NCI-H2196 (cell line): ENCODE results near the gene ABHD12.
A peak's percentile ranks its signal among the peaks of the same experiment; 100 is the strongest.

Experiments used
- DNase-seq: peaks from one replicate; lab custom pipeline; 2025; ENCODE audit not compliant: unreplicated experiment; lab: John Stamatoyannopoulos, UW

The ABHD12 gene

DNA sequence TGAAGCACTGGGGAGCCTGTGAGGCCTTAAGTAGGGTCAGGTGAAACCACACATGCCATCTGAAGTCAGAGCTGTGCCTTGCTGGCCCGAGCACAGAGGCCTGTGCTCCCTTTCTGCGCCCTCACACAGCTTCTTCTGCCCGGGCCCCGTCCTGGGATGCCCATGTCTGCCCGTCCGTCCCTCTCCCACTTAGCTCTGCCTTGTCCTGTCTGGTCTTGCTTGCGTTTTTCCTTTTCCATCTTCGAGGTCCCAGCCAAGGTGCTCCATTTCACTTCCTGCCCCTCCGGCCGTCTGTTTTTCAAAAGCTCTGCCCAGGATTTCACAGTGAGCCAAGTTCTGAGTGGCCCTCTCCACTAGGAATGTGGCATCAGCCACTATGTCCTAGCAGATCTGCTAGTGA lies 97.1 kb downstream of the ABHD12 start:
- no peak for DNase-seq

DNA sequence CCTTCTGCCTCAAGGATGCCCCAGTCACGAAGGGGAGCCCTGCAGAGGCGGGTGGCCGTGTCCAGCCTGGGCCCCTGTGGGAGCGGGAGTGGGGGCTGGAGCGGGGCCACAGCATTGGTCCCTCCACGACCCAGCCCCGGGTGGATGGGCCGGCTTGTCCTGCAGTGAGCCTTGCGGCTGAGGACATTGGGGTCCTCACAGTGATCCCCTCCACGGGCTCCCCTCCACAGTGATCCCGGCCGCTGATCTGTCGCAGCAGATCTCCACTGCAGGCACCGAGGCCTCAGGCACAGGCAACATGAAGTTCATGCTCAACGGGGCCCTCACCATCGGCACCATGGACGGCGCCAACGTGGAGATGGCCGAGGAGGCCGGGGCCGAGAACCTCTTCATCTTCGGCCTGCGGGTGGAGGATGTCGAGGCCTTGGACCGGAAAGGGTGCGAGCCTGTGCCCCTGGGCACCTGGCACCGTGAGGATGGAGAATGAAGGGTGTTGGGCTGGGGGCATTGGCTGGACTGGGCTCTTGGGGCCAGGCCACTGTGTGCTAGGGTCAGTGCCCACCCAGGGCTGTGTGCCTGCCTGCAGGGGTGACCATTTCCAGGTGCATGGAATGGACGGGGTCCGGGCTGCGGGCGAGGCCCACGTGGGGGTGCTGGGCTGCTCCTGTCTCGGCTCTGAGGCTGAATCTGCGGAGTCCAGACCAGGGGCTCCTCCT lies 98.3 kb downstream of the ABHD12 start:
- no peak for DNase-seq

DNA sequence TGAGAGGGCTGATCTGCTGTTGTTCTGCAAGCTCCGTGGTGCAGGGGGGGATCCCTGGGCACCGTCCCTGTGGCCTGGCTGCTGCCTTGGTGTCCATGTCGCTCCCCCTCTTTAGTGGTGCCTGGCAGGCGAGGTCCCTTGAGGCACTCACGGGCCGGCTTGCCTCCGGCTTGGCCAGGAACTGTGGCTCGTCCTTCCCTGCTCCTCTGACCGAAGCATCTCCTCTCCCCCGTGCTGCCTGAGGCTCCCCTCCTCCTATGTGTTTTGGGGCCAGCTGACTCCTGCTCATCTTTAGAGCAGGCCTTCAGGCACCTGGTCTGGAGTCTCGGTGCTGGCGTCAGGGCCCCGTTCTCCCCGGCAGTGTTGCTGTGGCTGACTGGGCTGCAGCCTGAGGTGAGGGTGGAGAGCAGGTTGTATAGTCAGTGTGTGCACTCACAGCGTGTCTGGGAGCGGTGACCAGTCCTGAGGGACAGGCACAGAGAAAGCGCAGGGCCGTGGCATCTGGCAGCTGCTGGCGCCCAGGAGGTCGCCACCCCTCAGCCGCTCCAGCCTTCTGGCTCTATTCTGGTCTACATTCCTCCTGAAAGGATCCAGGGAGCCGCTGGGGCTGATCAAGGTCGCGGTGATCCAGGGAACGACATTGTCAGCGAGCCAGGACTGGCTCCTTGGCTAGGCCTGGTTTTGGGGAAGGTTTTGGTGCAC lies 99.1 kb downstream of the ABHD12 start:
- no peak for DNase-seq

DNA sequence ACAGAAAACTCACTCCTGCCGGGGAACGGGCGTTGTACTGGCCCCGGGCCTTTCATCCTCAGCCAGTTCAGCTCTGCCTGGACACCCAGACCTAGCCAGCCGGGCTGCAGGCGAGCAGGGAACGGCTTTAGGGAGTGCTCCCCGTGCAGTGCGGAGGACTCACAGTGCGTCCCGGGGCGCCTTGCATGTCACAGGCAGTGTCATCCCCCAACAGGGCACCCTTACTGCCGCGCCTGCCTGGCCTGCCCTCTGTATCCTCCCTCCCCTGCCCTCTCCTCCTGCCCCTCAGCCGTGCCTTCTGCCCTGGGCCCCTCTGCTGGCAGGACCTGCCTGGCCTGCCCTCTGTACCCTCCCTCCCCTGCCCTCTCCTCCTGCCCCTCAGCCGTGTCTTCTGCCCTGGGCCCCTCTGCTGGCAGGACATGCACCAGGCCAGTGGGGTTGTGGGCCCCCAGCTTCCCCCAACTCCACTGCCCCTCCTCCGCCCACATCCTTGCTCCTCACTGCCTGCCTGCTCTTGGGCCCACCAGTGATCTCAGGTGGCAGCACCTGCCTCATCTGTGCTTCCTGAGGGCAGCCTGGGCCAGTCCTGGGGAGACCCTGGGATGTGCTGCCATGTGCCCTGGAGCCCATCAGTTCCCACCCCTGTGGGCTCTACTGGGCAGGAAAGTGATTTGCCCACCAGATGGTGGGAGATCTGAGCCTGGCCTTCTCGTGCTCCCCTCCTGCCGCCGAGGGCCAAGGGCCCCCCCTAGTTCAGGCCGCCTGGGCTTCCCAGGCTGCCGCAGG lies 99.8 kb downstream of the ABHD12 start:
- DNase-seq = no peak

DNA sequence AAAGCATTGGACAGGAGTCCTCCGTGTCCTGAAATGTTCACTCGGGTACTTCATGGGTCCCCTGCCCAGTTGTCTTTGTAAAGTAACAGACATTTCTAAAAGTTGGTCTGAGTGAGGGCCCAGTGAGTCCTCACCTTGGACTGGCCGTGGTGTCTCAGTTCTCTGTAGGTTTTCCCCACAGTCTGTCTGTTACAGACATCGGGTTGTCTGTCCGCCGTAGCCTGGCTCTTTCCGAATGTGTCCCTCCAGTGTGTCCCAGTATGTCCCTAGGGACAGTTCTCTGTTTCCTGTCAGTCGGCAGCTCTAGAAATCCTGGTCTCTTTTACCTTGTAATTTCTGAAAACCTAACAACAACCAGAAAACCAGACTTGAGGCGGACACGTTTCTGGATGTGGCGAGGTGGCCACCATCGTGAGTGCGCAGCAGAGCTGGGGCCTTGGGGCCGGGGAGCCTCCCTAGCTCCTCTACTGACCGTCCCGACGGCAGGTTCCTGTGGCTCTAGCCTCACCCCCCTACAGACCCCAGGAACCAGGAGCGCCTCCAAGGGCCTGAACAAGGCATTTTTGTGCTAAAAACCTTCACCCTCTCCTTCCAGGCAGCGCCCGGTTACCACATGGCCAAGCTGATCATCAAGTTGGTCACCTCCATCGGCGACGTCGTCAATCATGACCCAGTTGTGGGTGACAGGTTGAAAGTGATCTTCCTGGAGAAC lies 100.6 kb downstream of the ABHD12 start:
- no peak for DNase-seq

DNA sequence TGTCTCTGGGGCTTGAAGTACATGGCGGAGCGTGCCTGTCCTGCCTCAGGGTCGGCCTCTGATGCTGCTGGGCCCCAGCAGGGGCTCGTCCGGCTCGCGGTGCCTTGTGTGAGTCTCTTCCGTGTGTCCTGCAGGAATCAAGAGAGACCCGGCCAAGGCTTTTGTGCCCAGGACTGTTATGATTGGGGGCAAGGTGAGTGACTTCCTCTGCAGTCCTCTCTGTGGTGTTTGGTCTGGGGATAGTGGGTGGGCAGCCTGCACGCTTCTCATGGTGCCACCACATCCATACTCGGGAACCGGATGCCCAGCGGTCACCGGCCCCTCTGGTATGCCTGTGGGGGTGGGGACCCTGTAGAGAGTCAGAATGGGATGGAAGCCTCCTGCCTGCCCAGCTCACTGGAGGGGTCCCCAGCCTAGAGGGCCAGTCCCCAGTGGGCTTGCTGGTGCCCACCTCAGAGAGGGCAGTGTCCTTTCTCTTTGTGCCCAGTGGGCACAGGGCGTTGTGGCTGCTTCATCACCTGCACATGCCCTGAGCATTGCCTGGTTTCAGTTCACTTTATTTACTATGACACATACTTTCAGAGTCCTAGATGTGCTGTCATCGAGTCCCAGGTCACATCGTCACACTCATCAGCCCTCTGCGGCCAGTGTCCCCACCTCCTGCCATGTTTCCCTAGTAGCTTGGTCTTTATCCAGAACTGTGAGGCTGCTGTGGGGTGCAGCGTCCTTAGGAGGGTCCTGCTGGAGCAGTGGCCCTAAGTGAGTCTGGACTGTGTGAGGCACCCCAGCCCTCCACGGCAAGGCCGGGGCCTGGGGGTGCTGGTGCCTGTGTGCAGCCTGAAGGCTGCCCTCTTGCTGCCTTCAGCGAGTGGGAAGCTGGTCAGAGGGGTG lies 102.1 kb downstream of the ABHD12 start:
- no peak for DNase-seq

DNA sequence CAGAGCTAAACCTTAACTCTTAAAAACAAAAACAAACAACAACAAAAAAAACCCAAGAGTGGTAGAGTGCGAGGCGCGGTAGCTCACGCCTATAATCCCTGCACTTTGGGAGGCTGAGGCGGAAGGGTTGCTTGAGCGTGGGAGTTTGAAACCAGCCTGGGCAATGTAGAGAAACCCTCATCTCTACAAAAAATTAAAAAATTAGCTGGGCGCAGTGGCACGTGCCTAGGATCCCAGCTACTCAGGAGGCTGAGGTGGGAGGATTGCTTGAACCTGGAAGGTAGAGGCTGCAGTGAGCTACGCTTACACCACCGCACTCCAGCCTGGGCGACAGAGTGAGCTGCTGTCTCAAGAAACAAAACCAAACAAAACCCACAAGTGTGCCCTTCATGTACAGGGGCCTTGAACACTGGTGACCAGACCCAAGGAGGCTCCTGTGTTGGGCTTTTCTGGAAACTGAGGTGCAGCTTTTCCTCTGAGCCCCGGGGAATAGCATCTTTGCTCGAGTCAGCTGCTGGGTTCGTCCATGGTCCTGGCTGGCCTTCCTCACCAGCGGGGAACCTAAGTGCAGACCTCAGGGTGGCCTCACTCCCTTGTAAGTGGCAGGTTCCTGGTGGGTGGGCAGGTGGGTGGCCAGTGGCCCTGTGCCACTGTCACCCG lies 102.9 kb downstream of the ABHD12 start:
- no peak for DNase-seq

DNA sequence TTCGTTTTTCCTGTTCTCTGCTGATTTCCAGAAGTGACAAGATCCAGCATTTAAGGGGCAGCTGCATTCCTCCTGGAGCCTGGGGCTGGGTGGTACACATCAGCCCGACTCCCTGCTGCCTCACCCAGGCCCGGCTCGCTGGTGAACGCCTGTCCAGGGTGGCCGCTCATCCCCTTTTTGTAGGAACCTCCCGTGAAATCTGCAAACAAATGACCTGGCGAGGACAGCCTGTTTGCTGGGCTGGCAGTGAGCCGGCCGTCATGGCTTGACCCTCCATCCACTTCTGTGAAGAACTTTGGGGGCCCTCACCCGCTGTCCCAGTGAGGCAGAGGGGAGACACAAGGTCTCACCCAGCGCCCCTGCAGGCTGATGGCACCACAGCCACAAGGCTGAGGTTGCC lies 103.7 kb downstream of the ABHD12 start:
- no peak for DNase-seq

DNA sequence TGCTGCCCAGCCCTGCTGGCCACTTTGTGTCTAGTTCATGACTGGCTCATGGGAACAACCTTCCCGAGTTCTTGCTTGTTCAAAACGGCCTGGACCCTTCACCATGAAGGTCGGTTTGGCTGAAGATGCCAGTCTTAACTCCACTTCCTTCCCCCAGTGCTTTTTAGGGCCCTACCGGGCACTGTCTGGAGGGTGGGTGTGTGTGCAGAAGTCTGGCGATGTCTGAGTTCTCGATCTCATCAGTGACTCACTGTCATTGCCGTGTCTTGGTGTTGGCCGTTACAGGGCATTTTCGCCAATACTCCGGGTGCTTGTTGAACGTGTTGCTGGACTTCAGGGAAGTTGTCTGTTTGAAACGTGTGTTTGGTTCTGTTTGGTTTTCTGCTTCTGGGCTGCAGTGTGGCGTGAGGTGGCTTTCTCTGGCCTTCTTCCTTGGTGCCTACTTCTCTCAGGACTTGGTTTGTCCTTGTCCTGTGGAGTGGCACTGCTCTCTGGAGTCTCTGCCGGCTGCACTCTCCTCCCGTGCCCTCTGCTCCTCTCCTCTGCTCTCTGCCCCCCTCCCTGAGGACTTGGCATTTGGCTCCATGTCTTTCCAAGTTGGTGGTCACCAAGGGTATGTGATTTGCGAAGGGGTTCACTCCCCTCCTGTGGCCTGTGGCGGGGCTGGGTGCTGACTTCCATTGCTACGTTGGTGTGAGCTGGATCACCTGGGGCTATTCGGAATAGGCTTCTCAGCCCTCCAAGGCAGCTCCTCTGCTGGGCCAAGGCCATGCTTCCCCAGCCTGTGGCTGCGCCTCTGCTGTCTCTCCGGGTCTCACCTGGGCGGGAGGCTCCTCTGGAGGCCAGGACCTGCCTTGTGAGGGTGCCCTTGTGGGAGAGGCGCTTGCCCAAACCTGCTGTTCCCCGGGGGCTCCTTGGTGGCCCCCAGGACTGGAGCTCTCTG lies 104.5 kb downstream of the ABHD12 start:
- DNase-seq = no peak

DNA sequence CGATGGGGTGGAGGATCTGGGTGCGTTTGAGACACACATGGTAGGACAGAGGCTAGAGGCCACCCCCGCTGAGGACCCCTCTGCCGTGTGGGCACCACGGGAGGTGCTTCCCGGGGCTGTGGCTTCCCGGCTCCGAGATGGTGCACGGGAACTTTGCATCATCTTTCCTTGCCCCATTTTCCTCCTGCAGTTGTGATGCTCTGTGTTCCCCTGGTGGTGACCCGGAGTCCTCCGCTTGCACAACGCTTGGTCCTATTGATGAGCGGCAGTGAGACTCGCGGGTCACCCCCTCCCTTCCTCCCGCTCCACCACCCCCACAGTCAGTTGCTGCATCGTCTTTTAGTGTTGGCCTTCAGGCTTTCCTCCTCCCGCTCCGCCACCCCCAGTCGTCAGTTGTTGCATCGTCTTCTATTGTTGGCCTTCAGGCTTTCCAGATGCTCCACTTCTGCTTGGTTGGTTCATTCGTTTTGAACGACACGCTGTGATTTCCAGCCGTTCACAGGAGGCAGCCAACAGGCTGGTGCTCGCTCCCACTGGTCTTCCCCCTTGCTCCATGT lies 105.5 kb downstream of the ABHD12 start:
- no peak for DNase-seq

DNA sequence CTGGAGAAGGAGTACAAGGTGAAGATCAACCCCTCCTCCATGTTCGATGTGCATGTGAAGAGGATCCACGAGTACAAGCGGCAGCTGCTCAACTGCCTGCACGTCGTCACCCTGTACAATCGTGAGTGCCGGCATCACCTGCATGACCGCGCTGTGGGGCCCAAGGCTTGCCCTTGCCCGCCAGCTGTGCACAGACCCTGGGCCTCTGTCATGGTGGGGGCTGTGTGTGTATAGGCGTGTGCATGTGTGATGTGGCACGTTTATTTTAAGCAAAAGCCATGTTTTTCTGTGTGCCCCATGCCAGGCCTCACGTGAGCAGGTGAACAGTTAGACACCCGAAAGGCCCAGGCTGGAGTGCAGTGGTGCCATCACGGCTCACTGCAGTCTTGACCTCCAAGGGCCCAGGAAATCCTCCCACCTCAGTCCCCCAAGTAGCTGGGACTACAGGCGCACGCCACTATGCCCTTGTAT lies 106.5 kb downstream of the ABHD12 start:
- DNase-seq = no peak

DNA sequence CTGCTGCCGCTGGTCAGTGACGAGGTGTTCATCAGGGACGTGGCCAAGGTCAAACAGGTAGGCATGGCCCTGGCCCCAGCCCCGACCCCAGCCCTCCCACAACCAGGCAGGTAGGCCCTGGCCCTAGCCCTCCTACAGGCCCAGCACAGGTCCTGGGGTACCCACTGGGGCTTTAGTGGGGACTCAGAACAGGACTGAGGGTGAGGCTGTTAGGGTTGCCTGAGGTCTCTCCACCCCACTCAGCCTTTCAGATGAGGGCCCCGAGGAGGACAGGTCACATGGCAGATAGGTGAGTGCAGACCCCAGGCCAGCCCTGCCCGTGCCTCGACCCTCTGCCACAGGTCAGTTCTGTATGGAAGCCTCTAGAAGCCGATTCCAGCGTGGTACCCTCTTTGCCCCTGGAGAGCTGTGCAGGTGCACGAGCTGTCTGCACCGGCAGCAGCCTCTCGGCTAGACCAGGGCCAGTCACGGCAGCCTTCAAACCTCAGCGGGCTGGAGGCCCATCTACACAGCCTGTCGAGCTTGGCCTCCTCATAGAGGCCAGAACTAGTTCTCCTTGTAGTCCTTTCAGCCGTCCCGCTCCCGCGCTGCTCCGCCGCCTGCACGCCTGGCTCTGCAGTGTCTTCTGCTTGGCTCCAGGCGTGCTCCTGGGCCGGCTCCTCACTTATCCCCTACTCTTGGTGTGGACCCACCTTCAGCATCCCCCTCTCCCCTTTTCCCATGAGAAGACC lies 107.2 kb downstream of the ABHD12 start:
- no peak for DNase-seq

DNA sequence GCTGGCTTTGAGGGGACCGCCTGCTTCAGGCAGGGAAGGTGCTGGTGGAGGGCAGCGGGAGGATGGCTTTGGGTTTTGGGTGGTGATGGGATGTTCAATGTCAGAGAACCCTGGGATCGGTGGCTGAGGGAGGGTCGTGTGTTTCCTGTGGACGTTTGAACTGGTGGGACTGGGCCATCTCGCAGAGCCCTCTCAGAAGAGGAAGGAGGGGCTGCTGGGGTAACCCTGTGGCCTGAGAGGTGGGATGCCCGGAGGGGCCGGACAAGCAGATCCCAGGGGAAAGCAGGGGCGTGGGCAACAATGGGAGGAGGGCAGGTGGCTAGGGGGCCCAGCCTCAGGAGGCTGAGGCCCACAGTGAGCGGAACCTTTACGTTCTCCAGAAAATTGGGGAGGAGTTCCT lies 107.8 kb downstream of the ABHD12 start:
- no peak for DNase-seq

DNA sequence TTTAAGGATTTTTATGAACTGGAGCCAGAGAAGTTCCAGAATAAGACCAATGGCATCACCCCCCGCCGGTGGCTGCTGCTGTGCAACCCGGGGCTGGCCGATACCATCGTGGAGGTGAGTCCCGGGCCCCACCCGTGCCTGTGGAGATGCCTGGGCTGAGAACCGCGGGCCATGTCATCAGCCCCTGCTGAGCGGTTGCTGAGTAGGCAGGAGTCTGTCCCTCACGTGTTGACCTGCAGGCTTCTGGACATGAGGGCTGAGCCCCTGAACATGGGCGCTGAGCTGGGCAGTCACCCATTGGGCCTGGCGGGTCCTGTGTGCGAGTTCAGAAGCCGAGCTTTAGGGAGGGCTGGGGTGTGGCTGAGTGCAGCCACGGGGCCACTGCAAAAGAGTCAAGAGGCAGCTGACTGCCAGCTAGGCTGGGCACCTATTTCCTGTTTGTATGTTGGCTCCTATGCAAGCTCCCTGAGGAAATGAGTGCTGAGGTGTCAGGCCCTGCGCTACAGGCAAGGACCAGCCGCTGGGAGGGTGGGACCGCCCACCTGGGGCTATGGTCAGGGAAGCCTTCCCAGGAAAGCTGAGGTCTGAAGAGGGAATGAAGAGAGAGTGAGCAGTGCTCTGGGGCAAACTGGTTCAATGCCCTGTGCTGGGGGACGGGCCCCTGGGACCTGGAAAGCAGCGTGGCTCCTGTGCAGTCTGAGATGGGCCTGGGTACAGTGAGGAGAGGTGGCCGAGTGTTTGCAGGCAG lies 108.4 kb downstream of the ABHD12 start:
- DNase-seq = peak; percentile 49

DNA sequence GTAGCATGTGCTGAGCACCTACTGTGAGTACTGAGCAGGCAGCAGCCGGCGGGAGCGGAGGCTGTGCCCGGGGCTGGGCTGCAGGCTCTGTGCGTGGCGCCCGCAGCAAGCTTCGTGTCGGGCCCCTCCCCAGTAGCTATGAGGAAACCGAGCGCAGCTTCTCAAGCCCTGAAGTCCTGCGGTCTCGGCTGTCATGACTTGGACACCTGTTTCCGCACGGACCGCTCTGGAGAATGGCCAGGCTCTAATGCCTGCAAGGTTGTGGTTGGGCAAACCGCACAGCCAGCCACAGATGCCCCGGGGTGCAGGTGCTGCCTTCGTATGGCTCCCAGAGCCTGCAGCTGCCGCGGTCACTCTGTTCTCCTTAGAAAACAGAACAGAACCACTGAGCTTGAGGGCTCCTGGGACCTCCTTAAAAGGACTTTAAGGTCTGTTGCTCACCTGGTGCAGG lies 109.1 kb downstream of the ABHD12 start:
- peak; percentile 90 for DNase-seq

DNA sequence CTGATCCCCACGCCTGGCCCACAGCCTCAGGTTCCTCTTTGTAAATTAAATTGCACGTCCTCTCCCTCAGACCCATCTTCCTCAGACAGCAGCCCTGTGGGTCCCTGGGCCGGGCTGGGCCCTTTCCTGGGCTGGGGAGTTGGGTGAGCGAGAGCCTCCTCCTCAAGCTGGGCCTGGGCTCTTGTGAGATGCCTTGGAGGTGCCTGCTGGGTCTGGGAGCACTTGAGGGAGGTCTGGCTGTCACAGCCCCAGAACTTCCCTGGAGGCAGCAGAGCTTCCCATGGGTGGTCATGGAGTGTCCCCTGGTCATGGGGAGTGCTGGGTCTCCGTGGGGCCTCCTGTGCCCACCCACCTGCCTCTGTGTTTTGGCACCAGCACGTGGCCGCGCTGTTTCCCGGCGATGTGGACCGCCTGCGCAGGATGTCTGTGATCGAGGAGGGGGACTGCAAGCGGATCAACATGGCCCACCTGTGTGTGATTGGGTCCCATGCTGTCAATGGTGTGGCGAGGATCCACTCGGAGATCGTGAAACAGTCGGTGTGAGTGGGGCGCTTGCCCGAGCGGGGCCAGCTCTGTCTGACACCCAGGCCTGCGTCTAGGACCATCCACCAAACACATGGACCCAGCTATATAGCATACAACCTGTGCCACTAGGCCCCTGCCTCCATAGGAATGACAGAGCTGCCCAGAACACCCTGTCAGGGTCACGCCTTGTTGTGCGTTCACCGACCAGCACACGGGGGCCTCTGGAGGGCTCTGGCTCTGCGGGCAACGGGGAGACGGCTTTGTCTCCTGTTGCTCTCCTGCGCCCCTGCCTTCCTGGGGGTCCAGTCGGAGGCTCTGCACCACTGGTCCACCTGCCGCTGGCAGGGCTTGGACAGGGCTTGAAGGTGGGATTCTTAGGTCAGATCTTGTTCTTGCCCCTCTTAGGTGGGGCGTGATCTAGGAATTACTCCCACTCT lies 109.8 kb downstream of the ABHD12 start:
- DNase-seq = no peak
